Skeletal muscle cell (primary cell): ENCODE results near the gene LY6G6D.

Source experiments
- DNase-seq: peaks from one replicate; pipeline ENCODE4 v3.0.0-alpha.2; 2010; ENCODE audit warnings: low read depth
- H3K4me3 ChIP-seq: 2 replicates; pipeline ENCODE4 v1.5.1; 2011; ENCODE audit warnings: low read depth, mild to moderate bottlenecking, control low read depth, low read length, moderate library complexity

LY6G6D gene

DNA sequence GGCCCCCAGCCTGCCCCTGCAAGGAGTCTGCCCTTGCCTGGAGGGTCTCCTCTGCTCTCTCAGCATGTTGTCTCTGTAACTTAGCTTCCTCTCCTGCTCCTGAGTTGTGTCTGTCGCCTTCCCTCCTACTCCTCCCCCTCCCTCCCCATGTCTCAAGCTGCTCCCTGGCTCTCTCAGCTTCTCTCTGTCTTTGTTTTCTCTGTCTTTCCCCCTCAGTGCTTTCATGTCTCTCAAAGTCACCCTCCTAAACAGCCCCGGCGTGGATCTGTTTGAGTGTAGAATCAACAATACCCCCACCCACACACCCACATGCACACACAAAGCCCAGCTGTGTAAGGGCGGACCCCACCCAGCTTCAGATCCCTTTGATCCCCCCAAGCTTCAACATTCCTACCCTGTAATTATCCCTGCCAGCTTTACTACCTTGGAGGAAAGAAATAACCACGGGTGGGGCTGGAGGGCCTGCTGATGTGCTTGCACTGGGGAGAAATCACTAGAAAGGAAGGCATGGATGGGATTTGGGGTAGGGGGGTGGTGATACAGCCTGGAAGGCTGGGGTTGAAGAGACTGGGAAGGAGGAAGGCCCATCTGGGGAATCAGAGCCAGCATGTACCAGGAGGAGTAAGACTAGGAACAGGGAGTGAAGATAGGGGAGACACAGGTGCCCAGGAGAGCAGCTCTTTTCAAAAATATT is 1.0 kb upstream of the LY6G6D start:
- H3K4me3 ChIP-seq, result no peak overlapping the region
- no peak for DNase-seq

DNA sequence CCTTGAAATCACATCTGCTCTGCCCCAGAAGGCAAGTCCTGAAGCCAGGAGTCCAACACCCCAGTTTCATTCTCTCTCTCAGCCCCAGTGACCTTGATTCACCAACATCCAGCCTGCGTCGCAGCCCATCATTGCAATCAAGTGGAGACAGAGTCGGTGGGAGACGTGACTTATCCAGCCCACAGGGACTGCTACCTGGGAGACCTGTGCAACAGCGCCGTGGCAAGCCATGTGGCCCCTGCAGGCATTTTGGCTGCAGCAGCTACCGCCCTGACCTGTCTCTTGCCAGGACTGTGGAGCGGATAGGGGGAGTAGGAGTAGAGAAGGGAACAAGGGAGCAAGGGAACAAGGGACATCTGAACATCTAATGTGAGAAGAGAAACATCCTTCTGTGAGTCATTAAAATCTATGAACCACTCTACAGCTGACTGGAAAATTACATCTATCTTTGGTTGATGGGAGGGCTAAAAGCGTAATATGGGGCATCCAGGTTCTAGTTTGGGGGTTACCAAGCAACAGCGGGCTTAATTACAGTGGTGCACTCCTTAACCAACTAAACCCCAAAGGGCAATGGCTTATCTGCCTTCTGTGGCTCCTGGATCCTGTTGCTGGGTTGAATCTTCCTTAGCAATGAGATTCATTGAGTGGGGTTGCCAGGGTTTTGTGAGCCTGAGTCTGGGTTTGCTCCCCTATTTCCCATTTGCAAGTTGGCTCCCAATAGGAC is 2.5 kb downstream of the LY6G6D start:
- no peak overlapping the region for H3K4me3 ChIP-seq
- no peak for DNase-seq

DNA sequence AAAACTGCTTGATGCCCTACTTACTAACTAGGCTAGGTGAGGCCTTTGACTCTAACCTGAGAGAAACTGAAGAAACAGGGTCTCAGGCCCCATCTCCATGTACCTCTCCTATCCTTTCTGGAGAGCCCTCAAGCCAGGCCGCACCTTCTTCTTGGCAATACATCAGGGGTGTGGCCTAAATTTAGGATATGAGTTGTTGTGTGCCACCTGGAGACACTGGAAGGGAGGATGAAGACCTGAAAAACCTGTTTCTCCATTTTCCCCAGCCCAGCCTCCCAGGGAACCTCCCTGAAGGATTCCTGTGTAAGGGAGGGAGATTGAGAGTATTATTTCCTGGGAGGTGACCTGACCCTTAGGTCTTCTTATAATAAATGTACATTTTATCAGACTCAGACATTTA is 3.1 kb downstream of the LY6G6D start:
- no peak overlapping the region for H3K4me3 ChIP-seq
- DNase-seq, result no peak

DNA sequence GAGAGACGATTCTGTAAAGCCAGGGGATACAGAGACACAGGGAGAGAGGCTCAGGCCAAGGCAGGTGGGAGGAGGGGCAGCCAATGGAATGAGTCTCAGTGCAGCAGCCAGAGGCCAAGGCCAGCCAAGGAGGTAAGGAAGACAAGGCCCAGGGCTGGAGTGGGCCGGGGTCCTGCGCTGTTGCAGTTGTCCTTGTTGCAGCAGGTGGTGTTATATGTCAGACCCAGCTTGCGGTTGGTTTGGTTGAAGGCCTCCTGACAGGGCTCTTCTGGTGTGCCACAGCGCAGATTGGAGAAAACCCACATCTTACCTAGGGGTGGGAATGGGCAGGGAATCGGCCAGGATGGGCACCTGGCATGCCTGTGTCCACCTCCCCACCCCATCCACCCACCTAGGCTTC is 3.9 kb downstream of the LY6G6D start:
- no peak for DNase-seq
- H3K4me3 ChIP-seq, result no peak overlapping the region

DNA sequence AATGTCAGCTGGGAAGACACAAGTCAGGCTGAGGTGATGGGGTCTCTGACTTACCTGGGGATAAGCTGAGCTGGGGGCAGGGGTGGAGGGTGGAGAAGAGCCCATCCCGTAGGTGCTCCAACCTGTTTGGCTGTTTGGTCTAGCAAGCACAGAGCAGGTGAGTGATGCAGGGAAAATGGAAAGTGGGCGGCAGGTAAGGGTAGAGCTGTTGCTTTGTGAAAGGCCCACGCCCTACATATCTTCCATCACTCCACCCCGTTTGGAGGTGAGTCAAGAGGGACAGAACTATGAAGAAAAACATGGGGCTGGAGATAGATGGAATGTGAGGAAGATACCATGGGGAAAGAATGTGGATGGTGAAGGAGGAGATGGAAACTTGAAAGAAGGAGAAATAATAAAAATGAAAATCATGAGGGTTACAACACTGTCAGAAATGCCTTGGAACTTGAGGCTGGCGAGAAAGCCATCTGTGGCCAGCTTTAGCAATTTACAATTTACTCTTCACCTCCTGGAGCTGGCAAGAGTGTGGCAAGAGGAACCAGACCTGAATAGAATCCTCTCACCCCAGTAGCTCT is 5.1 kb downstream of the LY6G6D start:
- no peak for DNase-seq
- H3K4me3 ChIP-seq, result no peak overlapping the region

DNA sequence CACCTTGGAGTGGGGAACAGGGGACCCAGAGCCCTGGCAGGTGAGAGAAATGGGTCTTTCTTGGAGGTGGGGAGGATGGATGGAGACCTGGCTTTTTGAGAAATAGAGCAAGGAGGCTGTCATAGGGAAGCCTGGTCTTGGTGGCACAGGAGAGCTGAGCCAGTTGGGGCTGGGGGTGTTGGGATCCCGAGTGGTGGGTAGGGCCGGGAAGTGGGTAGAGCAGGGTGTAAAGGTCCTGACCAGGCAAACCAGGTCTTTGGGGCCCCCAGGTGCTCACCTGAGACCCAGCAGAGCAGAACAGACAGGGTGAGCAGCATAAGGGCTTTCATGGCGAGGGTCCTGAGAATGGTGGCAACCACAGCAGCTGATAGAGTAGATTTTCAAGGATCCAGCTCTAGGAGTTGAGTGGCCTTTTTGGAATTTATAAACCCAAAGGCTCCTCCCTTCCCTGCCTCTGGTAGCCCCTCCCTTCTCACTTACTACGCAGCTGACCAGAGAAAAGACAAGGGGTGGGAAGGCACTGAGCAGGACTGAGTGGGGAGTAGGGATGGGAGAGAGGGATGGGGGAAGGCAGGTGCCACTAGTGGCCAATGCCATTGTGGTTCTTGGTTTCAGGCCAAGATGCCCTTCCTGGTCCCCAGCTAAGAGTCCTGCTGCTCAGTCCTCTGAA is 6.3 kb downstream of the LY6G6D start, which contains the start of gene LY6G6C:
Gene LY6G6C (minus strand): TSS at position 396 of the 670 bp plus-strand sequence. CDS start 67 bp downstream, at position 329.
- no peak within 1 kb of the TSS for H3K4me3 ChIP-seq
- no peak for DNase-seq

DNA sequence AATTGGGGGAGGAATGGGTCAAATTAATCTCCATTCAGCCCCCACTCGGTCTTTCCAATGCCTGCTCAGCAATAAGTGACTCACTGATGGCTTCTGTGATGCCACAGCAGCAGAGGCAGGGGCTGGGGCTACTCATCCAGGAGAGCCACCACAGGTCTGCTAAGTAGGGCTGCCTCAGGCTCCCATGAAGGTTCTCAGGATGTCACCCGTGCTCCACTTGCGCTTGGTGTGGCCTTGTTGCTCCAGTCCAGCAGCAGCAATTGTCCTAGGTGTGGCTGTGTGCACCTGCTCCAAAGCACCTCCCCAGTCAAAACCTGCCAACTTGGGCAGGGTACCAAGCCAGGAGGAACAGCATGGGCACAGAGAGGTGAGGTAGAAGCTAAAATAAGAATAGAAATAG is 7.0 kb downstream of the LY6G6D start:
- H3K4me3 ChIP-seq, result no peak overlapping the region
- DNase-seq, result no peak

DNA sequence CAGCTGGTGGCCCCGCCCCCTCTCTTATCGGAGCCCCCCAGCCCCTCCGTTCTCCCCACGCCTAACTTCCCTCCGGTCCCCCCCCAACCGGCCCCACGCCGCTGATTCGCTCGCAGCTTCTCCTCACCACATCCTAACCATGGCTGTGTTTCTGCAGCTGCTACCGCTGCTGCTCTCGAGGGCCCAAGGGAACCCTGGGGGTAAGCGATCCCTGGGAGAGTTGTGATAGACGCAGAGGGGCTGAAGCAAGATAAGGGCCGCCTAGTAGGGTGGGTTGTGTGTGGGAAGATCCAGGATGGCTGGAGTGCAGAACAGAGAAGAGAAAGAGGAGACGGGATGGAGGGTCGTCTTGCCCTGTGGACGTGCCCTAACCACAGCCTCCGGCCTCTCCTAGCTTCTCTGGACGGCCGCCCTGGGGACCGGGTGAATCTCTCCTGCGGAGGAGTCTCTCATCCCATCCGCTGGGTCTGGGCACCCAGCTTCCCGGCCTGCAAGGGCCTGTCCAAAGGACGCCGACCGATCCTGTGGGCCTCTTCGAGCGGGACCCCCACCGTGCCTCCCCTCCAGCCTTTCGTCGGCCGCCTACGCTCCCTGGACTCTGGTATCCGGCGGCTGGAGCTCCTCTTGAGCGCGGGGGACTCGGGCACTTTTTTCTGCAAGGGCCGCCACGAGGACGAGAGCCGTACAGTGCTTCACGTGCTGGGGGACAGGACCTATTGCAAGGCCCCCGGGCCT is 8.3 kb downstream of the LY6G6D start, which contains the start of gene MPIG6B:
Gene MPIG6B (plus strand): TSS at position 129 of the 735 bp plus-strand sequence. CDS start 11 bp downstream, at position 140.
- DNase-seq, result no peak
- H3K4me3 ChIP-seq, result no peak within 1 kb of the TSS

DNA sequence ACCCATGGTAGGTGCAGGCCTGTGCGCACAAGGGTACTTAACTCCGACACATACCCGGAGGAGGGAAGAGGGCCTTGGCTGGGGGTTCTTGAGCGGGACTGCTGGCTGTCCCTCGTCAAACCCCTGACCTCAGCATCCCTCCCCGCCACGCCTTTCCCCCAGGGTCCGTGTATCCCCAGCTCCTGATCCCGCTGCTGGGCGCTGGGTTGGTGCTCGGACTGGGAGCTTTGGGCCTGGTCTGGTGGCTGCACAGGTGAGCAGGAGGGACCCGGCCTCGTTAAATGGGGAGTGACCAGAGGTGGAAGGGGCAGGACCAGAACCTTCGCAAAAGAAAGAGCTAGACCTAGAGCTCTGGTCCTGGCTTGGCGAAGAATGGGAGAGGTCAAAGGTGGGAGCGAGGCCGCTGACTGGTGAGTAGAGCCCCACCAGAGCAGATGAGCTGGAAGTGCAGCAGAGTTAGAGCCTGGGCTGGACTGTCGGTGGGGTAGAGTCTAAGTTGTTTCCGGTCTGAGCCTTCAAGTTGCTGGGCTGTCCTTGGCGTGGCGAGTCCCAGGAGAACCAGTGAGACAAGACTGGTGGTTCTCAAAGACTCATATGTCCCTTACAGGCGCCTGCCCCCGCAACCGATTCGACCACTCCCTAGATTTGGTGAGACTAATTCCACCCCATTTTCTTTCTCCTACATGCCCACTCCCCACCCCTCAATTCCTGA is 9.0 kb downstream of the LY6G6D start:
- no peak for DNase-seq
- no peak overlapping the region for H3K4me3 ChIP-seq

DNA sequence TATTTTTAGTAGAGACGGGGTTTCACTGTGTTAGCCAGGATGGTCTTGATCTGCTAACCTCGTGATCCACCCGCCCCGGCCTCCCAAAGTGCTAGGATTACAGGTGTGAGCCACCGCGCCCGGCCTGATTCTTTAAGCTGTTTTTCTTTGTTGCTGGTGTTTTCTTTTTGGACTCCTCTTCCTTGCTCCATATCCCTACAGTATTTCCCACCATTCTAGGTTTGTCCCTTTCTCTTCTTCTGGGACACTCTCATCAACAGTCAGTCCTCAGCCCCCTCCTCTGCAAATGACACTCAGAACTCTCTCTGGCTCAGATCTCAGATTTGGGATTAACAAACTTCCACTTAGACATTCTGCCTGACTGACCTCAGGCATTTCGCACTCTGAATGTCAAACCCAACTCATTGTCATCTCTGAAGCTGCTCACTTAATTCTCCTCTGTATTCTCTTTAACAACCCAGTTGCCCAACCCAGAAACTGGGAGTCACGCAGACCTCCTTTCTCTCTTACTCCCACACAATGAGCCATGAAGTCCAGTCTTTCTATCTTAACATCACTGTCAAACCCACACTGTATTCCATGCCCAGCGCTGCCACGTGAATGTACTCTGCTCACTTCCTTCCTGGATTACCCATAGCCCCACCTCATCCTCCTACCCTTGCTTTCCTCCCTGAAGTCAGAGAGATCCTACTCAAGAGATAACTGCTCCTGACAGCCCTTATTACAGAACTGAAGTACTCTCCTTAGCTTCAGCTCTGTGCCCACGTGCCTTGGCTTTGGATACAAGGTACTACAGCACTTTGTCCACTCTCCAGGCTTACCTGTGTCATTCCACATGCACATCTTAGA is 10.6 kb downstream of the LY6G6D start:
- no peak overlapping the region for H3K4me3 ChIP-seq
- no peak for DNase-seq

DNA sequence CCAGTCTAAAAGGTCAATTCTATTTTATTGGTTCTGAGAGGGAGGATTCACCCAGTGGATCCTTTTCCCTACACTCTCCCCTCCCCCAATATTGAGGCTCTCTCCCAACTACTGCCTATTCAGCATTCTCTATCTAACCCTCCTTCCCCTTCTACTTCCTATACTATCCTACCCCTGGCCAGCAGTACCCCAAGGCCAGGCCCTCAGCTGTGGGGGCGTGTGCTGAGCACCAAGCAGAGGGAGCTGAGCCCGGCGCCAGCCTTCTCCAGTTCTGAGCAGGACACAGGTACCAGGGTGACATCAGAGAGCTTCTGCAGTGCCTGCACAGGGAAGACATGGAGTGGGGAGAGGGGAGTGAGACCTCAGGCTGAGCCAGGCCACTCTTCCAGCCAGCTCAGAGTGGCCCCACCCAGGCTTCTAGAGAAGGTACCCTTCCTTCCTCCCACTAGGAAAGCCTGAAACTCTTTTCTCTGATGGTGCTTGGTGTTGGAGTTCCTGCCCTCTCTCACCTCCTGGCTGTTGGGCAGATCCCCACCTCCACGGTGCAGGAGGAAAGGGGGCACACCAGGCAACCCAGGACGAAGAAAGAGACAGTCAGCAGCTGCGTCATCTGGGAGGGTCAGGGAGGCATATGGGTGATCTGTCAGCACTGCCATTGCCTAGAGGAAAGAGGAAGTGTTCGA is 12.0 kb downstream of the LY6G6D start:
- H3K4me3 ChIP-seq, result no peak overlapping the region
- no peak for DNase-seq

DNA sequence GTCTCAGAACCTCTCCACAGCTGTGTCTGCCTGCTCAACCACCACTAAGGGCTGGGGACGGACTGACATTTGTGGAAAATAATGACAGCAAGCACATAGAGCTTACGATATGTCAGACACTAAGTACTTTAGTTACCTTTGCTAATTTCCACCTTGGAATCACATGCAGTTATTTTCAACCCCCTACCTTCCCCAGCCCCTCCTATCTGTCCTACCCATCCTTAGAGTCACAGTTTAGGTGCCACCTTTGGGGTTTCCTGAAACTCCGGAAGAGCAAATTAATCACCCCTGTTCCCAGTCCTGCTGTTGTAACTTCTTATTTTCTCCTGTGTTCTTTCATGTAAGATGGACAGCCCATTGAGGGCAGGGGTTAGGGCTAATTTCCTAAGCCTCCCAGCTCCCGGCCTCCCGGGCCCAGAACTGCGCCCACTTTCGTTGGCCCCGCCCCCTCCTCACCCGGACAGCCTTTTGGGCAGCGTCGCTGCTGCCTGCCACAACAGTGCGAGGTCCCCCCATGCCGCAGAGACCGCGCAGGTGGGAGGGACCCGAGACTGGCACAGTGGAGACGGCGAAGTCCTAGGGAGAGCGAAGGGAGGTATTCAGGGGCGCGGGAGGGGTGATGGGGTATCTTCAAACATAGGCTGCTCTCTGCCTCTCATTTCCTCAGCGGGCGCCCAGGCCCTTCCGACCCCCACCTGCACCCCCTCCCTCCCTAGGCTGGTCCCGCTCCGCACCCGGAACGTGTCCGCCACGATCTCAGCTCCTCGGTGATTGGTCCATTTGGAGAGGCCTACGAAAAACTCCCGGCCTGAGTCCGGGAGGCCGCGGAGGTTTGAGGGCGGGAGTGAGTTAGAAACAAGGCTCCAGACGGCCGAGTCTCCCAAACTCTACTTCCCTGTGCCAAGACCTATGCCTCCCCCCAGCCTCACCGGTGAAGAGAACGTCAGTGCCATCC is 12.8 kb downstream of the LY6G6D start:
- no peak overlapping the region for H3K4me3 ChIP-seq
- DNase-seq, result no peak

DNA sequence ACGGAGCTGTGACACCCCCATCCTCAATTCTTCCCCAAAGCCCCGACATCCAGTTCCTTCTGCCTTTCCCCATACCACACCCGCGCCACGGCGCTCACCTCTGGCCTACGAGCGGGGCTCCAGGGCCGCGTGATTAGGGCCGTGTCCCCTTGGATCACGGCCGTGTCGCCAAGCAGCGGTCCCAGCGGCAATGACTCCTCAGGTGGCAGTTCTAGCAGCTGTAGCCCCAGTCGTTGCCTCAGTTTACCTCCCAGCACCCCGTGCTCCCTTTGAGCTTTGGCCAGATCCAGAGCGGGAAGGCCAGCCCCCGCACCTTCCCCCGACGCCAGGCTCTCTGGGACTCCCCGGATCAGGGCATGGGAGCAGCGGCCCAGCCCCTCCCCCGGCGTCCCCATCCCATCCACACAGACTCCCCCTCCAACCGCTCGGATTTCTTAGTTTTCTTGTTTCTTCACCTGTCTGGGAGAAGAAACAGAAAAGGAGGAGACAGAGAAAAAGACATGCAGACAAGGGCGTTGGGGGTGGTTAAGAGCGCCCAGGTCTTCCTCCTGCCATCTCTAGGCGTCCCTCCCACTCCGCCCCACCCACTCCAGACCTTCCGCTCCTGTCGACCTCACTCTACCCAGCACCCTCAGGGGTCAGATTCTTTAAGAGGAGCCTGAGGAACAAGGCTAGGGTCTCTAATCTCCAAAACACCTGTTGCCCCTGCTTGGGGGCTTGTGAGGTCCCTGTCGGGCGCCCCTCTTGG is 13.8 kb downstream of the LY6G6D start, which contains the start of gene DDAH2:
Gene DDAH2 (minus strand): TSS at position 533 of the 748 bp plus-strand sequence. CDS start 138 bp downstream, at position 395.
- no peak for DNase-seq
- H3K4me3 ChIP-seq, result peak within 1 kb of the TSS; percentile 90

DNA sequence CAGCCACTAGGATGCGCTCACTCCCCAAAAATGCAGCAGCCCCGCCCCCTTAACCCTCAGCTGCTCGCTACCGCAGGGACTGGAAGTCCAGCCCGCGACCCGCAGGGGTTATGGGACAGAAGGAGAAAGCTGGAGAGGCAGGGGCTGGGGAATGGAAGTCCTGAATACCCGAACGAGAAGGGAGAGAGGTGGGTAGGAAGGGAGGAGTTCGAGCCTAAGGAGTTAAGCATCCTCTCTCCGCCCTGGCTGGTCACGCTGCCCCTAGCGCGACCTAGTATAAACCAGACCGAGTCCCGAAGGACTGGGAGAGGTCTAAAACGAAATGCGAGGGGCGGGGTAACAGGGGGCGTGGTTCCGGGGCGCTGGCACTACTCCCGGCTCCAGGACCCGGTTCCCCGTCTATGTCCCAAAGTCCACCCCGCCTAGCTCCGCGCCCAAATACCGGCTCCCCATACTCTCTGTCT is 14.4 kb downstream of the LY6G6D start:
- peak overlapping the region; percentile 90 for H3K4me3 ChIP-seq
- peak; percentile 50 for DNase-seq

DNA sequence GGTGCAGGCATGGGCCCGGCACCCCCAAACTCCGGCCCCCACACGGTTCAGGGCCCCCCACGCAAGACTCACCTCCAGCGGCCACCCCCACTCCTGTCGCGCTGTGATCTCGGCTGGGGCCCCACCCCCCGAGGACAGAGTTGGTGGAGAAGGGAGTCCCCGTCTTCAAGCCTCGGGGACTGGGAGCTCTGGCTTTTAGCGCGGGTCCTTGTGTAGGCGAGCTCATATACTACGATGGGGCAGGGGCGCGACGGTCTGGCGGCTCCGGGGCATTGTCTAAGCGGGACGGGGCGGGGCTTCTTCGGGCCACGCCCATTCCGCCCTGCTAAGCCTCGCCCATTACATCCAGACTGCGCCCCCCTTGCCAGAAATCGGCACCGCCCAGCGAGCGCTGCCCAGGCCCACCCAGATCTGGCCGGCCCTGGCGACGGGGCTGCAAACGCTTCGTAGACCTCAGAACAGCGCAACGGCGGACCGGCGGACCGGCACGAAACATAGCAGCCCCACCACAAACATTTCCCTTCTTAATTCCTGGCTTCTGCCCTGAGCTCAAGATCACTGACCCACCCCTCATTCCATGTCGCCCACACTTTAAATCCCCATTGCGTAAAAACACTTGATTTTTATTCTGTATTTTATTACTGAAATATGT is 15.0 kb downstream of the LY6G6D start:
- H3K4me3 ChIP-seq, result peak overlapping the region; percentile 90
- DNase-seq, result peak; percentile 64
